Measurements from ENCODE around the gene PCTP.

GRCh38 chr17:55758171-55758570 lies 7.3 kb downstream of the PCTP start:
- TF ChIP-seq CTCF (conservative IDR thresholded peaks at IDR 0.05): no peak
- no peak for TF ChIP-seq EZH2 (IDR thresholded peaks at IDR 0.05; ENCODE audit: low read depth)

Measured in PC-9 (cell line).